GM19324 (cell line): Measurements from ENCODE around the gene PSMD6.

Experiments
- ATAC-seq: cut with Tn5 transposase; IDR thresholded peaks from one replicate; pipeline ENCODE4 v1.9.1; 2021; ENCODE audit warnings: mild to moderate bottlenecking, moderate library complexity; ENCODE audit not compliant: unreplicated experiment, low FRiP score

The PSMD6 gene

GRCh38 chr3:64023187-64023860 lies at the start of gene PSMD6:
Gene PSMD6, minus strand, starts transcription at chr3:64023494. Its CDS starts 75 bp downstream, at chr3:64023419.
- peak; percentile 98 for ATAC-seq

- no peak for ATAC-seq
These were observed 48.8 kb upstream of the PSMD6 start for GRCh38 chr3:64072126-64072525.

GRCh38 chr3:64070704-64071103 lies 47.4 kb upstream of the PSMD6 start:
- ATAC-seq: no peak

DNA sequence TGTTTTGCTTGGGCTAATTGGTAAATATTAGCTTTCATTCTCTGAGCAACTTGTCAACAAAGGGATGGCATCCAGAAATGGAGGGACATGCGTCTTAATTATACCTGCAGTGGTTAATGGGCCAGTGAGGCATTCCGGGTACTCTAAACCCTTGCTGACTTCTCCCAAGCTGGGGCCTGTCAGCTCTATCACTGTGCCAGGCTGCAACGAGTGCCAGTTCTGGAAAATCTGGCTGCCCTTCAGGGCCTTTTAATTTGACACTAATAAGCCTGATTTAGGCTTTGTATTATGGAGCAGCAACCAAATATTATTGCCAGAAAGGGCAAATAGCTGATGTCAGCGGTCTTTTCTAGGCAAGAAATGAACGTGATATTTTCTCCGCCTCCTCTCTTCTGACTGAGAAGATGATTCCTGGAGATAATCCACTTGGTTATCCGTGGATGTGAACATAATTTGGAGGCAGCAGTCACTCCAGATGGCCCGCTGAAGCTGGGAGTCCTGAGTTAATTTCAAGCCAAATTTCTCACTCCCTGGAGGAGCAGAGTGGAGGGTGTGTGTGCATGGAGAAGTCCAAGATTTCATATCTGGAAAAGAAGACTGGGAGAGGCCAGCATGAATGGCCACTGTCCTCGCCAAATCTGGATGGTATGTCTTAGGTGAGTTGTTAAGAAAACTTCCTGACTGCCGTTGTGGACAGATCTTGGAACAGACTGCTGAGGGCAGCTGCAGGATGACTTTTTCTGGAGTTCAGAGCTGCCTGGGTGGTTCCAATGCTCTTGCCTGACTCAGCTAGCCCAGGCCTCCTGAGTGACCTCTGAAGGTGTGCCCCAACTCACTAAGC lies 44.4 kb upstream of the PSMD6 start:
- no peak for ATAC-seq

- no peak for ATAC-seq
These were observed 41.5 kb upstream of the PSMD6 start for GRCh38 chr3:64064804-64065203.

- no peak for ATAC-seq
These were observed 40.7 kb upstream of the PSMD6 start for GRCh38 chr3:64063983-64064438.

DNA sequence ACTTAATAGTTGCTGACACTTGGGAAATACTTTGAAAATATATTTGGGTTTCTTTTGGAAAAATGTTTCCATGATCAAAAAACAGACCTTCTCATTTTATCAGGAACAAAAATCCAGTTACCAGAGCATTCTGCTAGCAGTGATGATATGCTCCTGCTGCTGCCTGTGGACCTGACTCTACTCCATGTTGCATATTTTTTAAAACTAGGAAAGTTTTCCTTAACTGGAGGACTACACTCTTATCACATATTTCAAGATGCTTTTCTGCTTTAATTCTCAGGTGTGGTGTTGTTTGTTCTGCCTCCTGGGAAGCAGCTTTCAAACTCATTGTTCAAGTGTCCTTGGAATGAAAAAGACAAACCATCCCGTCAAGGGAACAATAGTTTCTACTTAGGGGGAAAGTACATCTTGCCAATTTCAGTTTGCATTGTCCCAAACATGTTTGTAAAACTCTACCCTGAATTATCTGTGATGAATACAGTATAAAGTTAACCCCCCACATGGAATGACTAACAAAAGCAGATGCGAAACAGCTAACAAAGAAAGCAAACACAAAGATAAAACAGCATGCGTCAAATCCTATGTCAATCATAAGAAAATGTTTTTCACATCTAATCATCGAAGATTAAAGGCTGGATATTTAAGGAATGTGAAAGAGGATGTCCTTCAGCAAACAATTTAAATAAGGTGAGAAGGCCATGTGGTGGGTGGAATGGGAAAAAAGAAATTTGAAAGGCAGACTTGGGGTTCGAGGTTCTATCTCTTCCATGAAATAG lies 40.1 kb upstream of the PSMD6 start:
- no peak for ATAC-seq

GRCh38 chr3:64061628-64062027 lies 38.3 kb upstream of the PSMD6 start:
- ATAC-seq: no peak

GRCh38 chr3:64059484-64060175 lies 36.3 kb upstream of the PSMD6 start:
- no peak for ATAC-seq

- no peak for ATAC-seq
These were observed 35.3 kb upstream of the PSMD6 start for GRCh38 chr3:64058566-64058965.

GRCh38 chr3:64057231-64057630 lies 33.9 kb upstream of the PSMD6 start:
- no peak for ATAC-seq

GRCh38 chr3:64056606-64057180 lies 33.4 kb upstream of the PSMD6 start:
- ATAC-seq: no peak

- no peak for ATAC-seq
These were observed 31.8 kb upstream of the PSMD6 start for GRCh38 chr3:64055076-64055475.

DNA sequence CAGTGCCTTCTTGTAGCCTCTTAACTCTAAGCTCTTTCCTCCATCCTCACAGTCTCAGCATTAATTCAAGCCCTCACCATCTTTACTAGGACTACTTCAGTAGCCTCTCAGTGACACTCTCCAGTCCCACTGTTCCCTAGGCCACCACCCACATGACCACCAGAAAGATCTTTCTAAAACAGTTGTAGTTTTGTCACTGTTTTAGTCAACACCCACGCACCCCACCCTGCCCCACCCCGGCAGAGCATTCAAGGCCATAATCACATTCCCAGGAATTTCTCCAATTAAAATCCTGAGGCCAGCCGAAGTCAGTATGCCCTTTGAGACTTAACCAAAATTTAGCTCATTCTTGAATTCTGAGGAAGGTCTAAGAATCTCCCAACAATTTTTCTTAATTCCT lies 31.2 kb upstream of the PSMD6 start:
- ATAC-seq: no peak

DNA sequence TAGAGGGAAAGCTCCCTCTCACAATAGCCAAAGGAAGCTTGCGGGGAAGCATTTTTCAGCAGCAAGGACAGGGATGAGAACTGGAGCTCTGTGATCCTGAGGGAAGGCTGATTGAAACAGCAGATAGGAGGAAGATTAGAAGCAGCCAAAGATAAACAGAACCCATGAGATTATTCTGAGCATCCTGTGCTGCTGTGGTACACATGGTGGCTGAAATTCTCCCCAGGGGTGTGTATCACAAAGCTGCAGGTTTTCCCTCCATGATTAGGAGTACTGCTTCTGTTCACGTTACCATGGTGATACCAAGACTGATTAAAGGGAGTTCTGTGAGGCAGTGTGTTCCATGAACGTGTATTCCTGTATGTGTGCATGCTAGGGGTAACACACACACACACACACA lies 30.3 kb upstream of the PSMD6 start:
- no peak for ATAC-seq

DNA sequence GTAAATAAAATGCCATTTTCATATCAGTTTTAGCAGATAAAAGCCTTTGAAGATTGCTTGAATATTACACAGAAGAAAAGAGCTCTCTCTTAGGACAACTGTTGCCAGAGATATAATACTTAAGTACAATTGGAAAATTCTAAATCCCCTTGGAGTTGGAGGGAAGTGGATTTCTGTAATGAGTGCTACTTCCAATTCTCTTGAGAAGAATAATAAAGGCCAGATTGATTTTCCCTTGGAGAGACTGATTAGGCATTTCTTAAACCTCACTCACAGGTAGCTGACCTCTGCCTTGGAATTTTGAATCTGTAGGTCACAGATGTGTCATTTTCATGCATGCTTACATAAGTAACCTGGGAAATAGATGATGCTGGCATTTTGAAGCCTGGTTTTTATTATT lies 29.8 kb upstream of the PSMD6 start:
- no peak for ATAC-seq

DNA sequence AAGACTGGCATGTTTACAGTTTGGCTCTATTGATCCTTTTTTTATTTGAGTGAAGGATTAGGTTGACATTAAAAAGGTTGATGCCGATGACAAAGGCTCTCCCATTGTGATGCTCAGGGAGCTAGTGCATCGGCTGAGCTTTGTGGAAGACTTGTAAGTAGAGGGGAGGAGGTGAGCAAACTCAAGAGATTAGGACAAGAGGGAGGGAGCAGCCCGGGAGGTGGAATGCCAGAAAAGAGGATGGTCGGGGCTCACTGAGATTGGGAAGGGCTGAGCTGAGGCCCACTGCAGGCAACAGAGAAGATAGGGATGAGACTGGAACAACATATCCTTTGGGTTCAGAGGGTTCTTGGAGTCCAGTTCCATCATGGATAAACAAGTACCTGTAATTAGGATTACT lies 26.5 kb upstream of the PSMD6 start:
- ATAC-seq: no peak

GRCh38 chr3:64049136-64049535 lies 25.8 kb upstream of the PSMD6 start:
- ATAC-seq: no peak

DNA sequence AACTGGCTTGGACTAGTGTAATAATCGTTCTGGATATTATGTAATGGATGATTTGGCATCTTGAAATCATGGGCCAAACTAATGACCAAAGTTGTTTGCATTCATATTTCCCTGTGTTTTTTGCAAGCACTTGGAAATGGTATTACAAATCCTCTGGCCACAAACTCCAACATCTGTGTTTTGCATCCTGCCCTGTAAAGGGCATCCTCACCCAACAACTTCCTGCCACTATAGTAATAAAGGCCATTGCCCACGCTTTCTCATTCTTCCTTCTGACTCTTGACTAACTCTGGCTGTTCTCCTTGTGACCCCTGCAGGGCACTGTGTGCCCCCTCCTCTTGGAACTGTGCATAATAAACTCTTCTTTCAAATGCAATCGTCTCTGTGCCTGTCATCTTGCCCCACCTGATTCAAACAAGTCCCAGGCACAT lies 25.4 kb upstream of the PSMD6 start:
- no peak for ATAC-seq

- no peak for ATAC-seq
These were observed 24.5 kb upstream of the PSMD6 start for GRCh38 chr3:64047787-64048186.
